Inflammatory macrophage treated with lipopolysaccharide for 4 hours (primary cell): ENCODE results near the gene RPL19.

Source experiments
- DNase-seq: peaks from one replicate; pipeline ENCODE4 v3.0.0-alpha.2; 2020

RPL19 gene

DNA sequence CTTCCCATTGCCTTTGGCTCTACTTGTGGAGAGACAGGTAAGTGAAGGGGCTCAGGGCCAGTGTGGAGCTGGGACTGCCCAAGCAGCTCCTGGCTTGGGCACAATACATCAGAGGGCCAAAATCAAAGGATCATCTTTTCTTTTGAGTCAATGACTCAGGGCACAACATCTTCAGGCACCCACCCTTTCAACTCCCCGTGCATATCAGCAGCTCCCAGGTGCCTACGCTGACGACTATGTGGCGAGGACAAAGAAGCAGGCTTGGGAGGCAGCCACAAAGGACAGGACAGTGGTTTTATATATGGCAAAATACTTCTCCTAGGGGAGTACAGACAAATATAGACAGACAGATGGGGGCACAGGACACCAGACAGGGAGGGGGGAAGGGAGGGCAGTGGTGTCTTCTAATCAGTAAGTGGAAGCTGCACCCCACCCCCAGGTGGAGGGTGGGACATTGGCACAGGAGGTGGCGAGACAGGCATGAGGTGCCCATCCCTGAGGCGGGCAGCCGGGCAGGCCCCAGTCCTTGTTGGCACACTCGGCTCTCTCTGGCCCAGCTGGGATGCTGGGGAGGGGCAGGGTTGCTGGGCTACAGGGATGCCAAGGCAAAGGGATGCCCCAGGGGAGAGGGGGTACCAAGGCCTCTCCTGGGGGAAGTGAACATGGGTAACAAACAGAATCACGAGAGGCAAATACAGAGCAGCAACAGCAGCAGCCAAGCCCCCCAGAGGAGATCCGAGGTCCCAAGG is 26.4 kb upstream of the RPL19 start:
- DNase-seq = no peak

DNA sequence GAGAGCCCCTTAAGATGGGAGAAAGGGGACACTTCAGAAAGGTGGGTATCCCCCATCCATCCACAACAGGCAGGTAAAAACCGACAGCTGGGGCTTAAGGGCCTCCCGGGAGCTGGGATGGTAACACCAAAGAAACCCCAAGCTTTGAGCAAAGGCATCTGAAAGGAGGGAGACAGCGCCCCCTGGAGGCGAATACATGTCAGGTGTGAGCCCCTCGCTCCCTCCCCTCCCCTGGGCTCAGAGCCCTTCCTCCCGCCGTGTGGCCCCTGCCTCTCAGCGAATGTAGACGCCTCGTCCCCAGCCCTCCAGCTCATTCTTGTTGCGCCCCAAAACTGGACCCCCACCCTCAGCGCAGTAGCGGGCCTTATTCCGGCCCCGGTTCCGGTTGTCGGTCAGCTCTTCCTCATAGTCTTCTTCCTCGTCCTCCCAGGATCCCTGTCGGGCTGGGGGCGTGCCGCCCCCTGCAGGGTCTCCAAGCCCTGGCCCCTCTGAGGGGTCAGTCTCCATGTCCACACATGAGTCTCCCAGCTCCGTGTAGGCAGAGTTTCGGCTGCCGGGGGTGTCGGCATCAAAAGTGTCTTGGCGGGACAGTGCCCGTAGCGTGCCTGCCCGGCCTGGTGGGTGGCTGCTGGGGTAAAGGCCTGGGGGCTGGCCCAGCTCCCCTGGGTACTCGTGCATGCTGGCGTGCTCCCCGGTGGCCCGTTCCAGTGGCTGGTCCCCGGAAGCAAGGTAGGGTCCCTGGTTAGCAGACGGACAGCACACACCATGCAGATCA is 25.0 kb upstream of the RPL19 start:
- DNase-seq = peak; percentile 60

DNA sequence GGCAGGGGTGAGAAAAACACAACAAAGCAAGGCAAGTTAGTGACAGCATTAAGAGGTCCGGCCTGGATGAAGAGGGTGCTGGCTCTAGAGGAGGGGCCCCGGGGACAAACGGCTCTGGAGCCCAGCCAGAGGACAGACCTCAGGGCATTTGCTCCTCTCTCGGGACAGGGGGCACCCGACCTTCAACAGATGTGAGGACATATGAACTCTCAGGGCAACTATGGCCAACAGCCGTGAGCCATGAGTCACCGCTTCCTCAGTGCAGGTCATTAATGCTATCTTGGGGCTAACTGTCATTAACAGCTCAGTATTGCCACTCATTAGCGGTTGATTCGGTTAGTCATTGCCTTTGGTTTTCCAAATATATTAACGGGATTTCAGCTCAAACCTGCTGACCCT is 24.4 kb upstream of the RPL19 start:
- DNase-seq = peak; percentile 40

DNA sequence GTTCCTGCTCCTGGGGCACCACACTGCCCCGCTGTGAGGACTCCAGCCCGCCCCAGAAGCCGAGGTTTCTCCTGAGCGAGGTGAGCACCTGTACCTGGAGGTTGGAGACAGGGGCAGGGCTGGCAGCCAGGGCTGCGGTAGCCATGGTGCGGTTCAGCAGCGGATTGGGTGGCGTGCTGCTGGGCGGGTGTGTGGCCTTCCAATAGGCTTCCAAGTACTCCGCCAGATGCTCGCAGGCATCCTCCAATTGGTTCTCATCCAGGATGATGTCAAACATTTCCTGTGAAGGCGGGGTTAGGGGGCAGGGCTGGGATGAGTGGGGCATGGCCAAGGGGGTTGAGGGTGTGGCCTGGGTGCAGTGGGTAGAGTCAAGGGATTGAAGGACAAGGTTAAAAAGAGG is 22.8 kb upstream of the RPL19 start:
- no peak for DNase-seq

DNA sequence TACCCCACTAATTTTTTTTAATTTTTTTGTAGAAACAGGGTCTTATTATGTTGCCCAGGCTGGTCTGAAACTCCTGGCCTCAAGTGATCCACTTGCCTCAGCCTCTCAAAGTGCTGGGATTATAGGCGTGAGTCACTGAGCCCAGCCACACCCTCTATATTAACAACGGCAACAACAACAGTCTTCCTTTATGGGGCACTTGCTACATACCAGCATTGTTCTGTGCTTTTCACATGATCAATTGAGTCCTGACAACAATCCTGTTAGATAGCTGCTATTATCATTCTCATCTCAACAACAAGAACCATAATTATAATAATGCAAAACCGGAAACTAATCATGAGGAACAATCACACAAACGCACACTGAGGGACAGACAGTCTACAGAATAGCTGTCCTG is 21.5 kb upstream of the RPL19 start:
- DNase-seq = no peak

DNA sequence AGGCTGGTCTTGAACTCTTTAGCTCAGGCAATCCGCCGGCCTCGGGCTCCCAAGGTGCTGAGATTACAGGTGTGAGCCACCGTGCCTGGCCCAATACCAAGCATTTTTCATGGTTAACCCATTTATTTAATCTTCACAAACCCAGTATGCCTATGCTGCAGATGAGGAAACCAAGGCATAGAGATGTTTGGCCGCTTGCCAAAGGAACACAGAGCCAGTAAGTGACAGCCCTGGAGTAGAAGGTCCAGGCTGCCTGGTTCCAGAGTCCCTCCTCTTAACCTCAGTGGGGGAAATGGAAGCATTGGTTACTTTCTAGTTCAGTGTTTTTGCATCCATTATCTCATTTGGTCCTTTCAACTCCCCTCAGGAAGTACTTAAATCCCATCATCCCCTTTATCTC is 18.8 kb upstream of the RPL19 start:
- no peak for DNase-seq

DNA sequence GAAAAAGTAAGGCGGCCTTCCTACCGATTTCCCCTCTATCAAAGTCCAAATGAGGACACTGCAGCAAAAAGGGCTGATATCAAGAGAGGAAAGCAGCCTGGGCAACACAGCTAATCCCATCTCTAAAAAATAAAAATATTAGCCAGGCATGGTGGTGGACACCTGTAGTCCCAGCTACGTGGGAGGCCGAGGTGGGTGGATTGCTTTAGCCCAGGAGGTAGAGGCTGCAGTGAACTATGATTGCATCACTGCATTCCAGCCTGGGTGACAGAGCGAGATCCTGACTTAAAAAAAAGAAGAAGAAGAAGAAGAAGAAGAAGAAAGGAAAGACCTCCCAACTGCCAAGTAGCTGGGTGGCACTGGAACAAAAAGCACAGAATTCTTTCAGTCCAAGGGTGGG is 17.0 kb upstream of the RPL19 start:
- DNase-seq = no peak

DNA sequence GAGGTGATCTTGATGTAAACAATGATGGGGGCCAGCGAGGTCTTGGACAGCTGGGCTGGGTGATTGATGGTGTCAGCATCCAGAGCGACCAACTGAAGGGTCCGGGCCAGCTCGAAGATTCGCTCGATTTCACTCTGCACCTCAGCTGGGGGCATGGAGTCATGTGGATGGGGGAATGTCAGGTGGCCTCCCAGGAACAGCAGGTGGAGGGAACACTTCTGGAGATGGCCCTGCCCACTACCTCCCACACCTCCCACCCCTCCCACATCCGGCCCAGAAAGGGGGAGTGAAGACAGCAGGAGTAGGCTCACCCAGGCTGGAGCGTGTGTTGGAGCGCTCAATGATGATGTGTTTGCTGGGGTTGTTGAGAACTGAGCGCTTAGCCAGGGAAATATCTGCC is 16.4 kb upstream of the RPL19 start:
- DNase-seq = no peak

DNA sequence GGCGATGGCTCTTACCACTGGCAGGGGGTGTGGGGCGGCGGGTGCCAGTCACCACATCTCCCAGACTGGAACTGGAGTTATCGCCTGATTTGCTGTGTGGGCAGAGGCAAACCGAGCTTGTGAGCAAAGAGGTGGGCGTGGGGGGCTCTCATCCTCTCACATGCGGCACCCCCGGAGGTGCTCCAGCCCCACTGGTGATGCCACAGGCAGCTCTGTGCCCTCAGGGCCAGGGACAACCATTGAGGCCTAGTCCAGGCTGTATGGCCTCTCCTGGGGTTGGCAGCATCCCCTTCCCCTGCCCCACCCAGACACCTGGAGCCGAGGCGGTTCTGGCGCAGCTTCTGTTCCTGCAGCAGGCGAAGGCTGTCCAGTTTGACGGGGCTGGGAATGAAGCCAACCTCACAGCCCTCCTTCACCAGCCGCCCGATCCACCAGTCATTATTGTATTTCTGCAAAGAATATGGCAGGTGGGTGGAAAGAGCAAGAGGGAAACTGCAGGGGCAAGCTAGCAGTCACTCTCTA is 13.5 kb upstream of the RPL19 start:
- no peak for DNase-seq

DNA sequence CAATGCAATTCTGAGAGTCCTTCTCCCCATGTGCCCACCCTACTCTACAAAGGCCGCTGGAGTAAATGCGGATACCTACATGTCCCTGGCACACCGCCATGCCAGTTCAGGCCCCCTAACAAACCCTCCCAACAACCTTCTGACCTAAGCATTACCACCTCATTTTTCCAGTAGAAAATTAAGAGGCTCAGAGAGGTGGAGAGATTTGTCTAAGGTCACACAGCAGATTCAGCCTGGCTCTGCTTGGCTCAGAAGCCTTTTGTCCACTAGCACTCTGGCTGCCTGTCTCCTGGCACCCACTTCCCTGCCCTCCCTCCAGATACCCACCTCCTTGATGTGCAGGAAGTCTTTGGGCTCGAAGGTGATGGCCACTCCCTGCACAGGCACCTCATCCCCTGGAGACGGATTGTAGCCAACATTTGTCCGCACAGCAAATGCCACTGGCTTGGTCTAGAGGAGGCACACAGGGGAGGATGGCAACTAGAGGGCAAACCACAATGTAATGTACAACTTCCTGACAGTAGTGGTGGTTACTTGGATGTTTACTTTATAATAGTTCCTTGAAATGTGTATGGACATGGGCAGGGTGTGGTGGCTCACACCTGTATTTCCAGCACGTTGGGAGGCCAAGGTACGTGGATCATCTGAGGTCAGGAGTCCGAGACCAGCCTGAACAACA is 12.8 kb upstream of the RPL19 start:
- no peak for DNase-seq

DNA sequence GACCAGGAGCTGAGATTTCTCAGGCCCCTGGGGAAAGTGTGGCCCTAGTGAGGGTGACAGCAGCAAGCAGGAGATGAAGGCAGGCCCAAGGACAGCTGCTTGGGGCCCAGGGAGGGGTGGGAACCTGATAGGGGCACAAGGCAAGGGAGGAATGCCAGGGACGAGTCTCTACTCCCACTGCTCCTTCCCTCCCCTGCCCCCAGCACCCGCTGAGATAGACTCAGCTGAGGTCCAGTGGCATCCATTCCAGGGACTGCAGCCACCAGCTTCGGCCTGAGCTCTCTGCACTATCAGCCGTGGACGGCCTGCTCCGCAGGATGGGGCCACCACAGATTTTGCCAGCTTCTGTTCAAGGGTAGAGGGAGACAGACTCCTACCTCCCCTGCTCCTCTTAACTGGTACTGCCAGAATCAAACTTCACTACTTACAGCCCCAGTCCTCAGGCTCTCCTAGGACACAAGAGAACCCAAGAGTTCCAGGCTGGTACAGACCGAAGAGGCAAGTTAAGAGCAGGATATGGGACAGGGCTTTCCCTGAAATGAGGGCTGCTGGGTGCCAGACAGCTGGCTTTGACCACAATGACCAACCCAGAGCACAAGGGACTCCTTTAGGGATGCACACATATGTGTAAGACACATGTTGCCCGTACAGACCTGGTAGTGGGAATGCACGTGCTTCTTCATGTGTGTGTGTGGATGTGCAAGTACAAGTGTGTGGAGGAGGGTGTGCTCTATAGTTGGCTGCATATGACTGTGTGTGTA is 8.2 kb upstream of the RPL19 start:
- no peak for DNase-seq

DNA sequence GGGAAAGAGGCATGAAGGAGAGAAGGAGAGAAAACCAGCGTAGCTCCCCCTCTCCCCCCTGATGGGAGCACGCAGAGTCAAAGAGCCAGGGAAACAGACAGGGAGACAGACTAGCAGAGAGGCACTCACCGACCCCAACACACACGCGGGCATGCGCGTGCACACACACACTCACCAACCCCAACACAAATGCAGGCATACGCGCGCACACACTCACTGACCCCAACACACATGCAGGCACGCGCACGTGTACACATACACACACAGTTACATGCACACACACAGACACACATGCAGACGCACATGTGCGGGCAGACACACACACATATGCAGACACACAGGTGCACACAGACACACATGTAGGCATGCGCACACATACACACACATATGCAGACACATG is 7.2 kb upstream of the RPL19 start:
- no peak for DNase-seq

DNA sequence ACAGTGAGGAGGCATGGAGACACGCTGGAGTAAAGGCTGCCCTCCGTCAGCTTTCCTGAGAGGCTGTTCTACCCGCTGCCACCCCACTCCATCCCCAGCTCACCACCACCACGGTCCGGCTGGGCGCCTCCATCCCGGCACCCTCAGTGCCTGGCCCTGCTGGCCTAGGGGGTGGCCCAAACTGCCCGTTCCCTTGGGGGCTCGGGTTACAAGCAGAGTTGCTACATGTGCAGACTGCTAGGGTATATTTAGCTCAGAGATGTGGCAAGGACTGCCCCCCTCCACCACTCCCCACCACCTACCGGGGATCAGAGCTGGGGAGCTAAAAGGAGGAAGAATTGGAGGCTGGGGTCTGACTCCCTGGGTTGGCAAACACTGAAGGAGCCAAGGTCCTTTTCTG is 6.7 kb upstream of the RPL19 start:
- DNase-seq = no peak

DNA sequence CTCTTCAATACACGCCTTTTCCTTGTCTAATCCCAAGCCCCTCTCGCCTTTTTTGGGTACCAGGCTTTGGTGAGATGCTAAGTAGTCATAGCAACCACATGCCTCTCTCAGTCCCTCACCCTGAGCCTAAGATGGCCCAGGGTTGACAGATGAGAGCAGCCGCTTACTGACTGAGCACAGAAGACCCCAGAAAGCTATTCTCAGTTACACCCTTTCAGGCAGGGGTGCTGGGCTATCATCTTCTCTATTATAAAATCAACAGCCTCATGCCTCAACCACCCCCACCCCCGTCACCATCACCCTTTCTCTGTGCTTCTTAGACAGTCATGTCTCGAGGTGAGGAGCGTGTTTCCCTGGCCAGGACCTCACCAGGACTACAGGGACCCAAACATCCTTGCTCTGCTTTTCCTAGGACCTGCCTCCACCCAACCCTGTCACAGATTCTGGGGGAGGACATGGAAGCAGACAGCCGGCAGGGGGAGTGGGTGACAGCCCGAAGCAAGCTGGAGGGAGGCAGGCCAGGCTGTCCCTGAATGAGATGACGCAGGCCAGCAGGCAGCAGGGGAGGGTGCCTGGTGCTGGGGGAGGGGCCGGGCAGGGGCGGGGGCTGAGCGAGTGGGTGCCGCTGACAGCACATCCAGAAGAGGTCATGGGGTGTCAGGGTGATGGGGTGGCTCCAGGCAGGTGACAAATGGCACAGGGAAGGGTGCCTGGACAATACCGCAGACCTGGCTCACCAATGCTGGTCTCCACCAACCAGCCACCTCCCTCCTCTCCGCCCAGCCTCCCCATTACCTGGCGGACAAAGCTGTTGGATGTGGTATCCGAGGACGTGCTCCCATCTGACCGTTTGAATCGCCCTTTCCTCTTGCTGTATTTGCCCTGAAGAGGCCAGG is 5.7 kb upstream of the RPL19 start:
- DNase-seq = no peak

DNA sequence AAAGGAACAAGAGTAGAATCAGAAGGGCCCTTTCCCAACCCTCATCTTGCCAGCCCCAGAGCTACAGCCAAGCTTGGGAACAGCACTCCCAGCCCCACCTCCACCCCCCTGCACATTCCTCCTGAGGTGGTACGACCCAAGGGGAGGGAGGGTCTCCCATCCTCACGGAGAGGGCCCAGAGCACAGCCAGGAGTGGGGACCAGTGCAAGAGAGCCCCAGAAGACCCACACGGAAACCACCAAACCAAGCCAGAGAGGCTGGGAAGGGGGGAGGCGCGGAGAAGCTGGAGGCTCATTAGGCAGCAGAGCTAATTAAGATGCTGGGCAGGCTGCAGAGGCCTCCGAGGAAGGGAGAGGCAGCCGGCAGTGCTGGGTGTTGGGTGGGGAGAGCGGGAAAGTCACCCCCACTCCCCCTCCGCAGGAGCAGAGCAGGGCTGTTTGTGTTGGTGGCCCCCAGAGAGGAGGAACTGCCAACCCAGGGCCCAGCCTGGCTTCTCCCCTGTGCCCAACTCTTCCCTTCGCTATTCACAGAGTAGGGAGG is 5.0 kb upstream of the RPL19 start:
- no peak for DNase-seq

DNA sequence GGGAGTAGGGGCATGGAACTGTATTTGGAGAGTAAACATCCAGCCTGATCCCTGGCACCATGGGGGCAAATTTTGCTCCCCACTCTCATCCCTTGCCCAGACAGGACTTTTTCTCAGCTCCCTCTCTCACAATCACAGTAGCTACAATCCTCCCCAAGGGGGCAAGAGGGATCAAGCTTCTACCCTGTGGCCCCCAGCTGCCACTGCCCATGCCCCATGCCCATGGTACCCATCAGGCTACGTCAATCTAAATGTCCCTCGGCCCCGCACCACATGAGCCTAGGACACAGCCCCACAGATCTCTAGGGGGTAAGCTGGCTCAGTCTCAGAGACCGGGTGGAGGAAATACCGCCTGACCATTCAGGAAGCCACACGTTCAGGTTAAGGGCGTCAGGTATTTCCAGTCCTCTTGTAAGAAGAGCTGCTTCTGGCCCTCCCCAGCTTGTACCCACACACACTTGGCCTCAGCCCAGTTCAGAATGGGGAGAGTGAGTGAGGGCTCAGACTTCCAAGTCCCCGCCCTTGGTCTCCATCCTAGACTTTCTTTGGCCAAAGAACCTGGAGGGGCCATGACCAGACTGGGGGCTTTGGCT is 4.4 kb upstream of the RPL19 start:
- no peak for DNase-seq

DNA sequence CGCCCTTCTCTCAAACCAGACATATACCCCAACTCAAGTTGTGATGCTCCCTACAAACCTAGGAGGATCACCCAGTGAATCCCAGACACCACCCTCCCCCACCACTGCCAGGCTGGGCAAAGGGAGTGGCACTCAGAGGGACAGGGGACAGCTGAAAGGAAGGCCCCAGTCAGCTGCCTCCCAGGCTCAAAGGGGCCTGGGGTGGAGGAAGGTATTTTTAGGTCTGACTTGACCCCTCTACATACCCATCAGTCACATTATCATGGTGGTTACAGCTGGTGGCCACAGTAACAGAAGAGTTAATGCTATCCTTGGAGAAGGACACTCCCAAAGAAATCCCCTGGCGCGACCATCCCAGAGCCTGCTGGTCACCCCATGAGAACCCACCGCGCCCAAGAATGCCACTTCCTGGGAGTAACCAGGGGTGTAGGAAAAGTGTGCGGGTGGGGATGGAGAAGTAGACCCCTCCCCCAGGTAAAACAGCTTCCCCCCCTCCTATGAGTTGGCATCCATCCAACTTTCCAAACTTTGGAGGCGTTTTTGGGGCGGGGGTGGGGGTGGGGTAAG is 3.8 kb upstream of the RPL19 start:
- DNase-seq = no peak

DNA sequence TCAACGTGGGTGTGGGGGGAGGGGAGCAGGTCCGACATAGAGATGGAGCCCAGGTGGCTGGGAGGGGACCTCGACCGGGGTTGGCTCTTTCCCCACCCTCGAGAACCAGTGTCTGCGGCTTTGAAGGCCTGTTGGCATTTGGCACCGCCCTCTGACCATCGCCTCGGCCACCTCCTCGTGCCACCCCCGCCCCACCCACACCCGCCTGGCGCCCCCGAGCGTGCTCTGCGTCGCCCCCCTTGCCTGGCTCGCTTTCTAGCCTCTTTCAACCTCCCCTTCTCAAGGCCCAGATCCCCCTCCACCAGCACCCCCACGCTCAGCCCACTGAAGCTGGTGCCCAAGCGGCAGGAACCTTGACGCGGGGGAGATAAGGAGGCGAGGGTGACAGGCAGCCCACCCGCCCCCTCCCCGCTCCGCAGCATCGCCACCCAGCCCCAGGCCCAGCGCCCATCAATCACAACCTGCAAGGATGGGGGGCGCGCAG is 3.2 kb upstream of the RPL19 start:
- DNase-seq = no peak

DNA sequence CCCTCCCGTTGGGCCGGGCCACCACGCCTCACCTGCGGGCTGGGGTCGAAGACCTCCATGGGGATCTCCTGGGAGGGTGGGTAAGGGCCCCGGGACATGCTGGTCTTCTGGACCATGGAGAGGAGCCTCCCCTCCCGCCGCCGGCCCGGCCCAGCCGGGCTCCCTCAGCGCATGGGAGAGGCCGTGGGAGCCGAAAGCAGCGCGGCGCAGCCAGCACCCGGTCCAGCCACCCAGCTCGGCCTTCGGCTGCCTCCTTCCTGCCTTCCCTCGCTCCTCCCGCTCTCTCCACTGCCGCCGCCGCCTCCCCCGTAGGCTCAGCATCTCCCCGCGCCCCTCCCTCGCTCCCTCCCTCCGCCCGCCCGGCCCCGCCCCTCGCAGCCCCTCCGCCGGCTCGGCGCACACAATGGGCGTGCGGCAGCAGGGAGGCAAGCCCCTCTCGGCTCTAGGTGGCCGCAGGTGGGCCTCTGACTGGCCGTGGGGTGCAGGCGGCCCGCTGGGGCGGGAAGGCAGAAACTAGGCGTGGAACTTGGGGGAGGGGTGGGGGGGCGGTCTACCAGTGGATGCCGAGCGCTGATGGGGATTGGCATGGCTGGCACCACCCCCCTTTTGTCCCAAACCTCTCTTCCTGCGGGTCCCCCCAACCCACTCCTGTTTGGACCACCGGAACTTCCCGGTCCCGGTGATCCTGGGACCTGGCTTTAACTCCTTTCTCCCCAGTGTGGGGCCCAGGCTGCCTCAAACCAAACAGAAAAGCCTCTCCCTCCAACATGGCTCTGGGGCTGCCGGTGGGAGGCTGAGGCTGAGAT is 2.5 kb upstream of the RPL19 start, which contains the start of gene CACNB1:
Gene CACNB1, minus strand, starts transcription at position 290 of the 806 bp plus-strand sequence. Its CDS starts 174 bp downstream, at position 116.
- DNase-seq = peak; percentile 19

DNA sequence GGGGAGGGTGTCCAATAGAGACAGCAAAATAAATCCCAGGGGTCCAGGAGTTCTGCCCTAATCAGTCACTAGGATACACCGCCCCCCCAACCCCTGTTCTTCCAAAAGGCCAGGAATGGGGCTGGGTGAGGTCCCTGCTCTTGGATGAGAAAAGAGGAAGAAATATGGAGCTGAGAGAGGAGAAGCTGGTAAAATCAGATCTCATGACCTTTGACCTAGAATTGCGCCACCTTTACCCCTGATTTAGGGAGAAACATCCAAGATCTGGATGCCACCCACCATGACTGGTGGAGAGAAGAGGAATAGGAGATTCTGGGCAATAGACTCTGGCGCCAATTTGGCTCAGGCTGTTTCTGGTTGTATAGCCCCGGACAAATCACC is 1.9 kb upstream of the RPL19 start:
- DNase-seq = peak; percentile 50
